ENCODE measurements around the gene MAN2B2.
"Not testable (repeated sequence)": the region's sequence is repeated elsewhere in the genome, so short reads cannot be mapped to it uniquely, and the experiment has no call there.

The MAN2B2 gene

DNA sequence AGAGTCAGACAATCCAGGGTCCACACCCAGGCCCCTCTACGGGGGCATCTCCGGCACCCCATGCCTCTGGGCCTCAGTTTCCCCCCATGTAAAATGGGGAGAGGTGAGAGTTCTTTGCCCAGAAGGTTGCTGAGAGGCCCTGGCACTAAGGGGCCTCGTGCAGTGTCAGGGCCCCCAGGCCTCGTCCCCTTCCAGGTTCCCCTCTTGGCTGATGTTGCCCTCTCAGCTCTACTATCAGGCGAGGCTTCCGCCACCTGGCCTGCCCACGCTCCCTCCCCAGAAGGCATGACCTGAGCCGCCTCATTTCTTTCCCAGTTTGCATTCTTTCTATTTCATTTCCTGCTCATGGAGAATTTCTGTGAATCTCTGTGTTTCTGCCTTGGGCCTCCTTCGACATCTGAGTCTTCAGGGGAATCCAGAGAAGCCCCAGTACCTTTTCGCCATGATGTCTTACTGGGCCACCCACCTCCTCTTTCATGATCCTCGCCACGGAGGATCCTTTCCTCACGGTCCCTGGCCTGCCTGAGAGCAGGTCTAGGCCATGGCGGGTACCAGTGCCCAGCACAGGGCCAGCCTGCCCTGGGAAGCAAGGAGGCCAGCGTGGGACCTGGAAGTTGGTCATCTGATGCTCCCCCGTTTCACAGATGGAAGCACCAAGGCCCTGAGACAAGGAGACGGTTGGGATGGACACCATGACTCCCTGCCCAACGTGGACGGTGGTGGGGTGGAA, 43.6 kb downstream of the MAN2B2 start:
- no peak for DNase-seq

DNA sequence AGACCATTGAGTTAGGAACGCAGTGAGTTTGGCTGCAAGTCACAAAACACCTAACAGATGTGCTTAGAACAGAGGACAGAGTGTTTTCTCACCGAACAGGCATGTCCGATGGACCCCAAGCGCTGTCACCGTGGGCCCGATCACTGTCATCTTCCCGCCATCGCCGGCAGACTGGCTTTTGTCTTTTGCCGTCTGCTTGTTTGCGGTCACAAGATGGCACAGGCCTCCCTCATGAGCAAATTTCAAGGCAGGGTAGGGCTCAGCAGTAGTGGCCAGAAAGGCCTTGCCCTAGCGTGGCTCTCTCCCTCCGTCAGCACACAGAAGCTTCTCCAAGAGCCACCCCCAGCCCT, 44.1 kb downstream of the MAN2B2 start:
- no peak for DNase-seq

DNA sequence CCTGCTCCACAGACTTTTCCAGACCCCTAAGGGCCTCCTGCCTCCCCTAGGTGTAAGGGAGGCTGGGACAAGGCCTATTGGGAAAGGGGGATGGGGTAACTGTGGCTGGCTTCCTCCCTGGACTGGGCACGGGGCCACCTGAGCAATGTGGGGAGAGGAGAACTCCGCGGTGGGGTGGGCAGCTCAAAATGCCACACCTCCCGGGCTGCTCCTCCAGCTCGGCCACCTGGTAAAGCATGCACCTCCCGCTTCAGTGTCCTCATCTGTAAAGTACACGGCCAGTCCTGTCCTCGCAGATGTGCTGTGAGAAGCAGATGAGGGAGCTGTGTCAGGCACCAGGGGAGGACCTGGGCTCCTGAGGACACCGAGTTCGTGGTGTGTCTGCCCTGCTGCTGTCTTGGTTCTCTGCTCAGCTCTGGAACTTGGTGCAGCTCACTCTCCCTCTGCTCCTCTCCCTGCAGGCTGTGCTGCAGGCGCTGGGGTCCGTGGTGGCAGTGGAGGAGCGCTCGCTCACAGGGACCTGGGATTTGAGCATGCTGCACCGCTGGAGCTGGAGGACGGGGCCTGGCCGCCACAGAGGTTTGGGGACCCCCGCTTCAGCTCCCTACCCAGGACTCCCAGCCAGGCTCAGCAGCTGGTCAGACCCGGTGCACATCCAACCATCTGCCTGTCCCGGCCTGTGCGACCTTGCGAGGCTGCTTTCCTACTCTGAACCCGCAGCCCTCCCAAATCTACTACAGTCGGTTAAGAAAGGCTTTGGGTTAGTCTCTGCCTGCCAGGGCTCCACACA, 44.7 kb downstream of the MAN2B2 start:
- DNase-seq, result no peak

DNA sequence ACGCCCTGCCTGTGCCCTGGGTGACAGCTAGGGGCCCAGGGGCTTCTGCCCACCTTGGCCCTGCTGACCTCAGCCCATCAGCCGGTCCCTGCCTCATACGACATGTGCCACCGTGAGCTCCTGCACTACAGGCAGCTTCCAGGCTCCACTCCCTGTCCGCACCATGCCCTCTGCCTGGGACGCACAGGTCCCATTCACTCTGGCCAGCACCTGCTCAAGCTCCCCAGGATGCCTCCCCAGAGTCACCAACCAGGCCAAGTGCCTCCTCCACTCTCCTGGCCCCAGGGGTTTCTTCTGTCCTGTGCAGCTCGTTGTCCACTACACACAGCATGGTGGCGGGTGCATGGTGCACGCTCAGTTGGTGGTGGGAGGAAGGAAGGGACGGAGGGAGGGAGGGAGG, 45.3 kb downstream of the MAN2B2 start:
- no peak for DNase-seq

DNA sequence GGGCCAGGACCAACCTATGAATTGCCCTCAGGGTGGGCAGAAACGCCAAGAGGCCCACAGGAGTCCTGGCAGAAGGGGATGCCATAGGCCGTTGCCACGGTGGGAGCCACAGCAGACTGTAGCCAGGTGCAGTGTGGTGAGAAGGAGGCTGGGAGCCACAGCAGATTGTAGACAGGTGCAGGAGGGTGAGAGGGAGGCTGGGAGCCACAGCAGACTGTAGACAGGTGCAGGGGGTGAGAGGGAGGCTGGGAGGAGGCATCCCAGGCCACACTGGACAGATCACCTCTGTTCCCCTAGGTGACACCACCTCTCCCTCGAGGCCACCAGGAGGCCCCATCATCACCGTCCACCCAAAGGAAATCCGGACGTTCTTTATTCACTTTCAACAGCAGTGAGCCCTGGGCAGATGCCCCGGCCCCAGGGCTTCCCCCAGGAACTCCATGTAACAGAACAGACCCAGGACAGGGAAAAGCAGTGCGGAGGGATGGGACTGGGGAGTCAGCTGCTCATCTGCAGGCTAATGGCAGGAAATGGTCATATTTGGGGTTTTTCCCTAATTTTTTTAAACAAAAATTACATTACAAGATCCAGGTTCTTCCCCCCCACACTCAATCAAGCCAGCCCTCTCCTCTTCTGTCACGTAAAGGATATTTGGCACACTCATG, 46.0 kb downstream of the MAN2B2 start:
- DNase-seq, result no peak

DNA sequence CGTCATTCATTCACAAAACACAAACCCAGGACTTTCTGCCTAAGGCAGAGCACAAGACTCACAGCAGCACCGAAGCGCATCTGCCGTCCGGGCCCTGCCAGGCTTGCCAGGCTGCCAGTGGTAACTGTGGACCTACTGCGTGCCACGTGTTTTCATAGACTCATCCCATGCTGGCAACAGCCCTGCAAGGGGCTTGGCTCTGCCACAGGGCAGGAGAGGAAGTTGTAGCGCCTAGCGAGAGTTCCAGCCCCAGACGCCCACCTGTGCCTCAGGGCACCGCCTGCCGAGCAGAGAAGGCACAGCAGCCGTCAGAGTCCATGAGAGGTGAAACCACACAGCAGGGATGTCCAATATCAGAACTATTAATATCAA, 46.6 kb downstream of the MAN2B2 start:
- DNase-seq, result no peak

DNA sequence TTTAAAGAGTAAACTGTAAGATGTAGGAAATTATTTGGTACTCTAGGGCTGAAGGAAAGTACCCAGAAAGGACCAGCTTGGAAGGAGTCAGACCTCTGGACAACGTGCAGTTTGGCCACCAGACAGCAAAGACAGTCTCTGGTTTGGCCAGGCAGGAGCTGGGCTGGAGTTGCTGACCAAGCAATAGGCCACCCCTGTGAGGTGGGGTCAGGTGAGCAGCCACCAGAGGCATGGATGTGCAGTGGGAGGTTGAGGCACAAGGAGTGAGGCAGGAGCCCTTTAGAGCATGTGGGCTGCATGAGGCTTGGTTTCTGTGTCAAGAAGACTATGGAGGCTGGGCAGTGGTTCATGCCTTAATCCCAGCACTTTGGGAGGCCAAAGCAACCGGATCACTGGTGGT, 47.8 kb downstream of the MAN2B2 start:
- no peak for DNase-seq

DNA sequence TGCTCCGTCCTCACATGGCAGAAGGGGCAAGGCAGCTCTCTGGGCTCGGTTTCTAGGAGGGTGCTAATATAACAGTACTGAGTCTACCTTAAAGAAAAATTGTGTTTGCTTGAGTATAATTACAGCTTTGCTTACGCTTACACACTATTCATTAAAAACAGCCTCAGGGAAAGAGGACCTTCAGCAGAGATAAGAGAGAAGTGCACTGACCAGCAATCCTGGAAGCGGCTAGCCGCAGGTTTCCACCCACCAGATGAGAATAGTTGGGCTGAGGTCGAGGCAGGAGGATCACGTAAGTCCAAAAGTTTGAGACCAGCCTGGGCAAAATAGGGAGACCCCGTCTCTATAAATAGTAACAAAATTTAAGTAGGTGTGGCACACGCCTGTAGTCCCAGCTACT, 50.3 kb downstream of the MAN2B2 start:
- no peak for DNase-seq

DNA sequence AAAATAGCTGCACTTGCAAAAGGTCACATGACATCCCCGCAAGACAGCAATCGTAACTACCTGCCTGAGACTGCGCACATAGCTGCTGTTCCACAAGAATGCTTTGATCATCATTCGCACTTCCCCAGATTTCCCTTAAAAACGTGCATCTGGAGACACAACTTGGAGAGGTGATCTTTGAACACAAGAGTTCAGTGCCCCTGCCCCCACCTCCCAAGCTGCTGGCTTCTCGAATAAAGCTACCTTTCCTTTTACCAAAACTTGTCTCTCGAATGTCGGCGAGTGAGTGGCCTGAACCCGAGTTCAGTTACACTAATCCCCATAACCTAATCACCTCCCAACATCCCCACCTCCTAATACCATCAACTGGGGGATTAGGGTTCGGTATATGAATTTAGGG, 51.1 kb downstream of the MAN2B2 start:
- no peak for DNase-seq

DNA sequence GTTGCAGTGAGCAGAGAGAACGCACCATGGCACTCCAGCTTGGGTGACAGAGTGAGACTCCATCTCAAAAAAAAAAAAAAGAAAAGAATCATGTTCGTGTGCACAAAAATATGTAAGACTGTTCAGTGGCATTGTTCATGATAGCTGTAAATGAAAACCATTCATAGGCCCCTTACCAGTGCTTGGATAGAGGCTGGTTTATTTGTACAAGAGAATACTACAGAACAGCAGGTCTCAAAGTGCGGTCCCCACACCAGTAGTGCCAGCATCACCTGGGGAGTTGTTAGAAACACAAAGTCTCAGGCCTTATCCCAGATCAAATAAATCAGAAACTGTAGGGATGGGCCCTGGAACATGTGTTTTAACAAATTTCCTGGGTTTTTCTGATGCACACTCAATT, 52.8 kb downstream of the MAN2B2 start:
- DNase-seq, result no peak

DNA sequence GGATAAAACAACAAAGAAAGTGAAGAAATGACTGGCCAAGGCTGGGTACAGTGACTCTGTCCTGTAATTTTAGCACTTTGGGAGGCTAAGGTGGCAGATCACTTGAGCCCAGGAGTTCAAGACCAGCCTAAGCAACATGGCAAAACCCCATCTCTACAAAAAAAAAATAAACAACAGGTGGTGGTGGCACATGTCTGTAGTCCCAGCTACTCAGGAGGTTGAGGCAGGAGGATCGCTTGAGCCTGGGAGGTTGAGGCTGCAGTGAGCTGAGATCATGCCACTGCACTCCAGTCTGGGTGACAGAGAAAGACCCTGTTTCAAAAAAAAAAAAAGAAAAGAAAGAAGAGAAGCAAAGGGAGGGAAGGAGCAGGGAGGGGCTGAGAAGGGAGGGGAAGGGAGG, 53.5 kb downstream of the MAN2B2 start:
- DNase-seq, result not testable (repeated sequence)

DNA sequence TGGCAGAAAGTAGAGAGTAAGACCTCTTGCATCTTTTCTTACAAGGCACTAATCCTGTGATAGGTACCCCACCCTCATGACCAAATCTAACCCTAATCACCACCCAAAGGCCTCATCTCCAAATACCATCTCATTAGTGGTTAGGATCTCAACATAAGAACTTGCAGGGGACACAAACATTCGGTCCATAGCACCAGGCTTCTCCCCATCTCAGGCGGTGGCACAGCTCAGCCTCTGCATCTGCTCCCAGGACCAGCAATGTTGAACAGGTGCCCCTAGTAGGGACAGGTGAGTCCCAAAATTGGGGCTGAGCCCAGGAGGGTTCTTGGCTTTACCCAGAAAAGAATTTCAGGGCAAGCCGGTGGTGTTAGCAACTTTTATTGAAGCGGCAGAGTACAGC, 57.1 kb downstream of the MAN2B2 start:
- no peak for DNase-seq

DNA sequence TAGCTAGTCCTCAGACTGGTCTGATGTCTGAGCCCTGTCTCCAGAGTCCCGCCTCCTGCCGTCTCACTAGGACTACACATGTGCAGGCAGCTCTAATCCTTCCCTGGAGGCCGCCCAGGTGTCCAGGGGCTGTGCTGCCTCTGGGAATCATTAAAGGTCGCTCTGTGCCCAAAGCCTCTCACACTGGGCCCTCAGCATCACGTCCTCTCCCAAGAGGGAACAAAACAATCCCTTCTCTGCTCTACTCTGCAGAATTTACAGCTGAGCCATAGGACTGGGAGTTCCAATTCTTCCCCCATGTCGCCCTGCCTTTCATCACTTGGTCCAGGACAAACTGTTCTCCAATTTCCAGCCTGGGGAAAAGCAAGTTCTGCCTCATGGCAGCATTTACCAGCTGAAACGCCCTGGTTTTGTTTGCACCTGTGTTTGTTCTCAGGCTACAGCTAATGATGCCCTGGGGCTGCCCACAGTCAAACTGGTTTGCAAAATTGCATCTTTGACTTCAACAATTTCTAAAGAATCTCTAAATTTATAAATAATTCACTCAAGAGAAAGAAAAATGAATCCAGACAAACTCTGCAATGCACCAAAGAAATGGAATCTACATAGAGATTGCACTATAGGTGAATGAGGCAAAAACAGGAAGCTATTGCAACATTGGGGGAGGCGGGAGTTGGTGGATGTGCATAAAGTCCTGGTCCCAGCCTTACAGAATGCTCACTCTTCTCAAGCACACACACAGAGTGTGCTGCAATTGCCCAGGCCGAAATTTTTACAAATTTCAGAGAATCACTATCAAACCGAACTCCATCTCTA, 58.3 kb downstream of the MAN2B2 start:
- DNase-seq, result peak; percentile 54 to 73

DNA sequence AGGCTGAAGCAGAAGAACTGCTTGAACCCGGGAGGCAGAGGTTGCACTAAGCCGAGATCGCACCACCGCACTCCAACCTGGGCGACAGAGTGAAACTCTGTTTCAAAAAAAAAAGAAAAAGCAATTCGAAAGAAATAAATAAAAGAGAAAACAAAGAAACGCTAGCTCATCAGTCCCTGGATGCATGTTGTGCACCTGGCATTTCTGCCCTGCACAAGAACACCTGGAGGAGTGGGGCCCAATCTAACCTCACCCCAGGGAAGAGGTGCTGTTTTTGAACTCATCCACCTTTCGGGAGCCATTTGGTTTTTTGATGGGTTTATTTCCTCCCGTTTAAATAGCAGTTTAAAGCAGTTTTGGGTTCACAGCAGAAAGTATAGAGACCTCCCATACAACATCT, 59.8 kb downstream of the MAN2B2 start:
- DNase-seq, result no peak

DNA sequence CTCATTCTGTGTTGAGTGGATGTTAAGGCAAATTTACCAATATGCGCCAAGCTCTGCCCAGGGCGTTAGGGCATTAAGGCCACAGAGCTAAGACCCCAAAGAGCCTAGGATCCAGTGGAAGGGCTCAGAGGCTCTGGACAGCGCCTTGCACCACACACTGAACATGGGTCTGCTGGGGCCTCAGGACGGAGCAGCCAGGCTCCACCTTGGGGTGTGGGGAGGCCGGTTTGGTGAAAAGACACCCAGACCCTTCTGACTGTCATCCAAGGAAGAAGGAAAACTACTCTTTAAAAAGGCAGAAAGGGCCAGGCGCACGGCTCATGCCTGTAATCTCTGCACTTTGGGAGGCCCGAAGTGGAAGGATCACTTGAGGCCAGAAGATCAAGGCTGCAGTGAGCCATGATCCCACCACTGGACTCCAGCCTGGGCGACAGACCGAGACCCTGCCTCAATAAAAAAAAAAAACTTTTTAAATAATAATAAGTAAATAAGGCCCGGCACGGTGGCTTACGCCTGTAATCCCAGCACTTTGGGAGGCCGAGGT, 64.2 kb downstream of the MAN2B2 start:
- no peak for DNase-seq

DNA sequence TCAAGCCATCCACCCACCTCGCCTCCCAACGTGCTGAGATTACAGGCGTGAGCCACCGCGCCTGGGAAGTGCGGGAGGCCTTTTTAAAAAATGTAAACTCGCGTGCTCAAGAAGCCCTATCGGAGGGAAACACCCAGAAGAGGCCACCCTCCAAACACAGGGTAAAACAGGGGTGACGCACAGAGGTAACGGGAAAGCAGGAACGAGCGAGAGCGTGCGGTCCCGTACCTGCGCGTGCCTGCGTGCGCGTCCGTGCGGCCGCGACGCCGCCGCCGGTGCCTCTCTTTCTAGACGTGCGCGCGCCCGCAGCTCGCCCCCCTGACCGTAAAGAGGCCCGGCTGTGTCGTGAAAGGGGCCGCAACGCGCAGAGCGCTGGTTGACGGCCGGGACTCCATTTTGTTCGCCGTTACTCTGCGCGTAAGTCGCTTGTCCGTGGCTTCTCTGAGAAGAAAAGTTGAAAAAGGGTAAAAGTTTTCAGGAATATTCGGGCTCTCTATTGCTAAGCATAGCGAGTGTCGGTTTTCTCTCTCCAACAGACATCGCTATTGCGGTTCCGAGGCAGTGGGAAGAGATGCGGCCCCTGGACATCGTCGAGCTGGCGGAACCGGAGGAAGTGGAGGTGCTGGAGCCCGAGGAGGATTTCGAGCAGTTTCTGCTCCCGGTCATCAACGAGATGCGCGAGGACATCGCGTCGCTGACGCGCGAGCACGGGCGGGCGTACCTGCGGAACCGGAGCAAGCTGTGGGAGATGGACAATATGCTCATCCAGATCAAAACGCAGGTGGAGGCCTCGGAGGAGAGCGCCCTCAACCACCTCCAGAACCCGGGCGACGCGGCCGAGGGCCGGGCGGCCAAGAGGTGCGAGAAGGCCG, 65.5 kb downstream of the MAN2B2 start, which contains the start of gene MRFAP1:
Gene MRFAP1 (plus strand): TSS at position 394 of the 872 bp plus-strand sequence. CDS start 178 bp downstream, at position 572.
- peak; percentile 90 to 93 for DNase-seq

DNA sequence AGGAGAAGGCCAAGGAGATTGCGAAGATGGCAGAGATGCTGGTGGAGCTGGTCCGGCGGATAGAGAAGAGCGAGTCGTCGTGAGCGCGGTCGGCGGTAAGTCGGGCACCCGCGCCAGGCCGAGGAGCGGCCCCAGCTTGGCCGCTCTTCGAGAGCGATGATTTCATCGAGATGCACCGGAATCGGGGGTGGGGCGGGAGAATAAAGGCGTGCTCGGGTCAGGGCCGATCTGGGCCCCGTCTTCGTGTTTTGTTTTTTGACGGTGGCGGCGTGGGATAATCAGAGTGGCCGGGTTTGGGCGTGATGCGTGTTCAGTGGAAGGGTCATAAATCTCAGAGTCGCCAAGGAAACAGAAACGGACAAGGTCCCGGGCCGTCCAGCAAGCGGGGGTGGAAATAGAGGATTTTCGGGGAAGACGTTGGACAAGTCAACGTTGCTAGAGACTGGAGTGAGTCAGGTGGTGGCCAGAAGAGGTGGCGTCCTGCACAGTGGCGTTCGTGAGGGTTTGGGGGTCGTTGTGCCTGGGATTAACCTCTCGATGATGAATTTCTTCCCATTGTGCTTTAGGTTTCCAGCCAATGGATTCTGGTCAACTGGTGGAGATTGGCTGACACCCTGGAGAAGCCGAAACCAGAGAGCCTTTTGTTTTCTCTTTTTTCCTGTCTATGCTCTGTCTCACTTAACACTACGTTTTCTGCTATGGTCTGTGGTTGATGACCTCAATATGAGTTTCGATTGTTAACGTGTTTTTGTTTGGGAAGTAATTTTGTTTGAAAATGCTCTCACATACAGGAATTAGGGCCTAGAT, 66.4 kb downstream of the MAN2B2 start:
- DNase-seq, result no peak

DNA sequence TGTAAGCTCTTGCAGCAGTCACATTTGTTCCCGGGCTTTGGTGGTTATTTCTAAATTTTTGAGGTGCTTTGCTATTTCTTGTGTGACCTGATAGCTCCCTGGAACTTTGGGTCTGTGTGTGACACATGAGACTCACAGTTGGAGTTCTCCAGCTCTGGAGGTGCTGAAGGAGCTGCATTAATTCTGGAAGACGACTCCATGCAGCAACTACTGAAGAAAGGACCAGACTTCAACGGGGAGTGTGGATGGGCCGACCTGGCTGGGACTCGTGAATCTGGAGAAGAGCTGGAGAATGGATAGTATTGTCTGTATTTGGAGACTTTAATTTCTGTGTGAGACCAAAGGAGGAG, 67.0 kb downstream of the MAN2B2 start:
- DNase-seq, result no peak

DNA sequence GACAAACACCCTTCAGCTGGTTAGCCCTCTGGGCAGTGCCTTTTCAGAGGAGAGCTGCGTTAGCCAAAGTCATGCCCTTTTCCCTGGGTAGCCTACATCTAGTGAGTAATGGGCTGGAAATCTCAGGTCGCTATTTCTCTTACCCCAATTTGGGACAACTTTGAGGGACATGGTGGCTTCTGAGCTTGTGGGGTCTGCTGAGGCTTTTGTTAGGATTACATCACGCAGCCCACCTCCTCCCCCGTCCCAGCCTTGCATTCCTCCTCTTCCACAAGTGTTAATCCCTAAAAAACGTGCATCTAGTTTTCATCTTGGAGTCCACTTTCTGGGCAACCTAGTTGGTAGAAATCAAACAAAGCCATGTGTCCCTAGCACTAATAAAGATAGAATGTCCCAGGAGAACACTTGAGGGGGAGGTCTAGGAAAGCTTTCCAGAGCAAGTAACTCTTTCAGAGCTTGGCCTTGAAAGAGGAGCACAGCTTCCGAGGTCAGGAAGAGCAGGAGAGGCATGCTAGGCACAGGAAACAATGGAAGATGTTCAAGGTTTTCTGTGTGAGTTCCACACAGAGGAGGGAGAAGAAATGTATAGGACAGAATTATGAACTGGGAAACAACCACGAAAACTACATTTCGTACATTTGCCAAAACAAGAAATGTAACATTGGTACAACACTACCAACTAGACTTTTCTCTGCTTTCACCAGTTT, 68.3 kb downstream of the MAN2B2 start:
- no peak for DNase-seq

DNA sequence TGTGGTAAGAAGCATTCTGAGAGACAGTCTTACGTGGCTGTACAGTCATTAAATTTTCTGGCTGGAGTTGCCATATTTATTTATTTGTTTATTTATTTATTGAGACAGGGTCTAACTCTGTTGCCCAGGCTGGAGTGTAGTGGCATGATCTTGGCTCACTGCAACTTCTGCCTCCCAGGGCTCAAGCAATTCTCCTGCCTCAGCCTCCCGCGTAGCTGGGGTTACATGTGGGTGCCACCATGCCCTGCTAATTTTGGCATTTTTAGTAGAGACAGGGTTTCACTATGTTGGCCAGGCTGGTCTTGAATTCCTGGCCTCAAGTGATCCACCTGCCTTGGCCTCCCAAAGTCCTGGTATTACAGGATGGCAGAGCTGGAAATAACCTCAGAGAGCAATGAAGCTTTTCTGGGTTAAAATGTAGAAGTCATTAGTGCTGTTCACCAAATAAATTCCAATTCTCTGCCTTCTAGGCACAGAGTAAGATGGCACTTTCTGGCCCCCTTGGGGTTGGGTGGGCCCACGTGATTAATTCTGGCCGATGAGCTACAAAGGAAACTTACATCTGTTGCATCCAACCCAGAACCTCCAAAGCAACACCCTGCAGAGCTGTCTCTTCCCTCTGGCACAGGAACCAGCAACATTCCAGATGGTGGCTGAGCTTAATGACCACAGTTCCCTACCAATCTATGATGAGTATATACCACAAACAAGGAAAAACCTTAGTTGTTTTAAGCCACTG, 70.0 kb downstream of the MAN2B2 start:
- DNase-seq, result no peak
